Epithelial cell of prostate (primary cell): Measurements from ENCODE around the gene KRTAP5-10.
"Not testable (repeated sequence)": the region's sequence is repeated elsewhere in the genome, so short reads cannot be mapped to it uniquely, and the experiment has no call there.

Source experiments
- DNase-seq: peaks from one replicate; pipeline ENCODE4 v3.0.0-alpha.2; 2011; ENCODE audit warnings: low read depth, low spot score
- H3K27ac ChIP-seq: fragments of 450-650 bp; 2 replicates; pipeline ENCODE4 v1.5.1; 2017; ENCODE audit warnings: mild to moderate bottlenecking

KRTAP5-10 gene

DNA sequence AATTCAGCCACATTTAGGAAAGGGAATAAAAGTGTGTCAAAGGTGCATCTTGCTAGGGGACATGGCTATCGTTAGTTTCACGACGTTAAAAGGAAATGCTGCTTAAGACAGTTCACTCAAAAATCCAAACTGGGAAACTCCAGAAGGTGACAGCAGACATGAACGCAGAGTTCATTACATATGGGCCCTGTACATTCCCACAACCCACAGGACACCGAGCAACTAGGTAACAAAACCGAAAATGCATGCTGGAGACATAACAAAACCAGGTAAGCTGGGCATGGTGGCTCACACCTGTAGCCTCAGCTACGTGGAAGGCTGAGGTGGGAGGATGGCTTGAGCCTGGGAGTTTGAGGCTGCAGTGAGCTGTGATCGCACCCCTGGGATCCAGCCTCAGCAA lies 2.3 kb downstream of the KRTAP5-10 start:
- not testable (repeated sequence) for H3K27ac ChIP-seq, DNase-seq

DNA sequence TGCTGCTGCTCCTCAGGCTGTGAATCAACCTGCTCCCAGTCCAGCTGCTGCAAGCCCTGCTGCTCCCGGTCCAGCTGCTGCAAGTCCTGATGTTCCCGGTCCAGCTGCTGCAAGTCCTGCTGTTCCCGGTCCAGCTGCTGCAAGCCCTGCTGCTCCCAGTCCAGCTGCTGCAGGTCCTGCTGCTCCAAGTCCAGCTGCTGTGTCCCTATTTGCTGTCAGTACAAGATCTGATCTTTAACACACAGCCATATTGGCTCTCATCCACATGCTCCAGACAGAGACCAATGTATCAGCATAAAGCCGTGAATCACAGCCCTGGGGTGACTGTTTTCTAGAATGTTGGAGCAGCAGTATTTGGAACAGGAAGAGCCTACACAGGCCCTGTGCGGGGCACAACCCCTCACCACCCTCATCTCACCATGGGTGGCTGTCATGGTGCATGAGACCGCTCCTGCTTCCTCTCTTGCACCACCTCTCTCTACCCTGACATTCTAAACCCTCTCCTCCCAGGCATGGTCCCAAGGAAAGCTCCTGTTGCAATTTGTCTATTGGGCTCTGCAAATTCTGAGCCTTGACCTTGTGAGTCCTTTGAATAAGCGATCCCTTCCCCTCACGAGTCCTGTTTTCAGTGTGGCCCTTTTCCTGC lies 3.5 kb downstream of the KRTAP5-10 start:
- H3K27ac ChIP-seq = no peak overlapping the region
- DNase-seq = no peak

DNA sequence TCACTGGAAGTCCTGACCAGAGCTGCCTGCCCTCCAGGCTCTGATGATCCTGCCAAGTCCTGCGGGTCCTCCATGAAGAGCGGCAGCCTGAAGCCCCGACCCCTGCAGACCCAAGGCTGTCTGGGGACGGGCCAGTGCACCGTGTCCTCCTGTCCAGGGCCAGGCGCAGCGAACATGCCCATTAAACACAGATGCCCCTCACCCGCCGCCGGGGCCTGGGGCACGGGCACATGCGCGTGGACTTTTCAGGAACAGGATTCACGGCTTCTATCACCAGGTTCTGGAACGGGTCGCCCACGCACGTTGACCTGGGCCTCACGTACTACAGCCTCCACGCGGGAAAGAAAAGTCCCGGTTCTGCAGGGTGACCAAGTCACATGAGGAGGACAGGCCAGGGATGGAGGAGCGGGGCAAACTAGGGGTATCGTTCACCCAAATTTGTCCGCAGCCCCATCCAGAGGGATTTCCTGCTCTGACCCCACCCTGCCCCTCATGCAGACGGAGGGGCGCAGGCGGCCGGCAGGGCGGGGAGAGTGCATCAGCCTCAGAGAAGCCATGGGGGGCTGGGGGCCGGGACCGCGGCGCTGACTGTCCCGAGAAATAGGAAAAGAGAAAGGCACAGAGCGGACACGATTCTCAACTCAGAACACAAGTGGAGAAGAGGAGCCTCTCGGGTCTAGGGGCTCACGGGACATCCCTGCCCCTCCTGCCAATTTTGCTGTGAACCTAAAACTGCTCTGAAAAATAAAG lies 5.9 kb downstream of the KRTAP5-10 start:
- not testable (repeated sequence) for H3K27ac ChIP-seq, DNase-seq

DNA sequence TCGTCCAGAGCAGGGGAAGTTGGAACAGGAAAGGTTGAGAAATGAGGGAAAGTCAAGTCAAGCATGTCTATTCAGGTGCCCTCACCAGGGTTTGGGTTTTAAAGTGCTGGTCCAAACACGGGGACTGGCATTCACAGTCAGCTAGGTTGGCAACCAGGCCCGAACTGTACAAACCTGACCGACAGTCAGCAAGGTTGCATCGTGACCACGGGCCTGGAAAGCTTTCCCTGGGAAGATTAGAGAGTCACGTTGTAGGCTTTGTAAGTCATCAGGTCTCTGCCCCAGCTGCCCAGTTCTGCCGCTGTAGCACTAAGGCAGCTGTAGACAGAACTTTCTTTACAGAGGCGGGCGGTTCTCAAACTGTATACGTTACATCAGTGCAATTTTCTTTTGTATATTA lies 7.4 kb downstream of the KRTAP5-10 start:
- no peak for DNase-seq
- H3K27ac ChIP-seq = no peak overlapping the region

DNA sequence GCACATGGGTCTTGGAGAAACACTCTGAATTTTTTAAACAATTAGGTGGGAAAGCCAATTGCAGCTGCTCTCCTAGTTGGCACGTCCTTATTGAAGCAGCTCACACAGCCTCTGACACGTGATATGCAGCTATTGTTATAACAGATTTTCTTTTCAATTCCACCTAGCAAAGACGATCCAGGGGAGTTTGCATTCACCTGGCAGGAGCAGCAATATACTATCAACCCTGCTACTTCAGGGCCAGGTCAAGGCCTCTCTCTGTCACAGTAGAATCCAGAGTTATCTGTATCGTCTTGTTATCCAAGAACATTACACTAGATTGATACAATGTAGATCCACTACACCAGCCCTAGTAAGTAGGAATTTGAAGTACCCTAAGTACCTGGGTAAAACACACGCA lies 9.1 kb downstream of the KRTAP5-10 start:
- DNase-seq = no peak
- H3K27ac ChIP-seq = no peak overlapping the region

DNA sequence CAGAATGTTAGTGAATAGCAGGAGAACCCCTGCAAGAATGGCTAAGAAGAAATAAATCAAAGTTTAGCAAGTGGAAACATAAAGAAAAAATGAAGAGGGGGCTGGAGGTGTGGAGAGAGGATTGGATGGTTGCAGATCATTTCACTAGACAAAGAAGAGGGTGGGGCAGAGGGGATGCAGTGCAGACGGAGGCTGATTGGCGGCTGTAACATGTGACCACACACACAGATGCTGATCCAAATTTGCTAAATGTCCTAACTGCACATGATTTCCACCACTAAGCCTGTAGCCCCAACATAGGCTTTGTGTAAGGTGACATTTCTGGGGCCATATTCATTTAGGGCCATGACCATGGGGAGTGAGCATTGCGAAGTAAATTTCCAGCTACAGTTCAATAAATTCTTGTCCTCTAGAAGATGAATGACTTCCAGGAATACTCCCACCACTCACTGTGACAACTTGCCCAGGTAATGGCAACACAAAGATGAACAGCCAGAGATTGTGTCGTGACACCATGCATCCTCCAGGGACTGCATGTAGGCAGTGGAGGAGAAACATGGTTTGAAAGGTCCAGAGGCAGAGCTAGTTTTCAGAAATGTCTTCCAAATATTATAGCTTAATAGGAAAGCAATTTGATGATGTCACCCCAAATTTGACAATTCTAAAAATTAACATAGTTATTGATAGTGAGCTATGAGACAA lies 10.5 kb downstream of the KRTAP5-10 start:
- no peak for DNase-seq
- no peak overlapping the region for H3K27ac ChIP-seq

DNA sequence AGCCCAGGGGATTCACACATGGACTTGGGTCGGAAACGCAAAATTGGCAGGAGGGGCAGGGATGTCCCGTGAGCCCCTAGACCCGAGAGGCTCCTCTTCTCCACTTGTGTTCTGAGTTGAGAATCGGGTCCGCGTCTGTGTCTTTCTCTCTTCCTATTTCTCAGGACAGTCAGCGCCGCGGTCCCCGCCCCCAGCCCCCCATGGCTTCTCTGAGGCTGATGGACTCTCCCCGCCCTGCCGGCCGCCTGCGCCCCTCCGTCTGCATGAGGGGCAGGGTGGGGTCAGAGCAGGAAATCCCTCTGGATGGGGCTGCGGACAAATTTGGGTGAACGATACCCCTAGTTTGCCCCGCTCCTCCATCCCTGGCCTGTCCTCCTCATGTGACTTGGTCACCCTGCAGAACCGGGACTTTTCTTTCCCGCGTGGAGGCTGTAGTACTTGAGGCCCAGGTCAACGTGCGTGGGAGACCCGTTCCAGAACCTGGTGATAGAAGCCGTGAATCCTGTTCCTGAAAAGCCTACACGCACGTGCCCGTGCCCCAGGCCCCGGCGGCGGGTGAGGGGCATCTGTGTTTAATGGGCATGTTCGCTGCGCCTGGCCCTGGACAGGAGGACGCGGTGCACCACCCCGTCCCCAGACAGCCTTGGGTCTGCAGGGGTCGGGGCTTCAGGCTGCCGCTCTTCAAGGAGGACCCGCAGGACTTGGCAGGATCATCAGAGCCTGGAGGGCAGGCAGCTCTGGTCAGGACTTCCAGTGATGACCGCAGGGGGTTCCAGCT lies 11.5 kb downstream of the KRTAP5-10 start:
- not testable (repeated sequence) for DNase-seq, H3K27ac ChIP-seq

DNA sequence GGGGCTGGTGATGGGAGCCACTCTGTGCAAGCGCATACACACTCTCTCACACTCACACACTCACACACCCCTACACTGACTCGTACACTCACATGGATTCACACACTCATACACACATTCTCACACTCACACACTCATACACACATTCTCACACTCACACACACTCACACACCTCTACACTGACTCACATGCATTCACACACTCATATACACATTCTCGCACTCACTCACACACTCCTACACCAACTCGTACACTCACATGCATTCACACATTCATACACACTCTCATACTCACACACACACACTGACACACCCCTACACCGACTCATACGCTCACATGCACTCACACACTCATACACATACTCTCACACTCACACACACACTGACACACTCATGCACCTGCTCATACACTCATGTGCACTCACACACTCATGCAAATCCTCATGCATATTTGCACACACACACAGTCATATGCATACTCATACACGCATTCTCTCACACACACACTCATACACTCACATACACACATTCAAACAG lies 12.2 kb downstream of the KRTAP5-10 start:
- no peak for DNase-seq
- no peak overlapping the region for H3K27ac ChIP-seq

DNA sequence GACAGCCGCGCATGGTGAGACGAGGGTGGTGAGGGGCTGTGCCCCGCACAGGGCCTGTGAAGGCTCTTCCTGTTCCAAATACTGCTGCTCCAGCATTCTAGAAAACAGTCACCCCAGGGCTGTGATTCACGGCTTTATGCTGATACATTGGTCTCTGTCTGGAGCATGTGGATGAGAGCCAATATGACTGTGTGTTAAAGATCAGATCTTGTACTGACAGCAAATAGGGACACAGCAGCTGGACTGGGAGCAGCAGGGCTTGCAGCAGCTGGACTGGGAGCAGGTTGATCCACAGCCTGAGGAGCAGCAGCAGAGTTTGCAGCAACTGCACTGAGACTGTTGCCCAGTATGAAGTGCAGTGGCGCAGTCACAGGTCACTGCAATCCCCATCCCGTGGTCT lies 14.2 kb downstream of the KRTAP5-10 start:
- H3K27ac ChIP-seq, DNase-seq: not testable (repeated sequence)

DNA sequence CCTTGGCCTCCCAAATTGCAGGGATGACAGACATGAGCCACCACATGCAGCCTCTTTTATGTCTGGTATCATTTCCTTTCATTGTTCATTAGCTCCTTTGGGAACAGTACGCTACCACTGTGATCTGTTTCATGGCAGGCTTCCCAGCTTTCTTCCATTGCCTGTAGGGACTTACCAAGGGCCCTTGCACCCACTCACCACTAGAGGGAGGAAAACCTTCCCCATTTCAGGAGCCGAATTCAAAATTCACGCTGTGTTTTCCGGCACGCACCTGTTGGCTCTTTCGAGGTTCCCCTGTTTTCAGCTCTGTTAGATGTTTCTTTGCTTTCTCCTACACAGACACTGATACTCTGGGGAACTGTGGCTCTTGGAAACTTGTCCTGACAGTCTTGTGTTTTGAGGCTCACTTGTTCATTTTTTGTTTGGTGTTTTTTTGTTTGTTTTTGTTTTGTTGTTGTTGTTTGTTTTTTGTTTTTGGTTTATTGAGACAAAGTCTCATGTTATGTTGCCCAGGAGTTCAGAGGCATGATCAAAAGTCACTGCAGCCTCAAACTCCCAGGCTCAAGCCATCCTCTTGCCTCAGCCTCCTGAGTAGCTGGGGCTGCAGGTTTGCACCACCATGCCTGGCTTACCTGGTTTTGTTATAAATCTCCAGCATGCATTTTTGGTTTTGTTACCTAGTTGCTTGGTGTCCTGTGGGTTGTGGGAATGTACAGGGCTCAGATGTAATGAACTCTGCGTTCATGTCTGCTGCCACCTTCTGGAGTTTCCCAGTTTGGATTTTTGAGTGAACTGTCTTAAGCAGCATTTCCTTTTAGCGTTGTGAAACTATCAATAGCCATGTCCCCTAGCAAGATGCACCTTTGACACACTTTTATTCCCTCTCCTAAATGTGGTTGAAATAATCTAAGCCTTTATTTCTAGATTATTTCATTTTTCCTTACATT lies 15.0 kb downstream of the KRTAP5-10 start:
- no peak for DNase-seq

DNA sequence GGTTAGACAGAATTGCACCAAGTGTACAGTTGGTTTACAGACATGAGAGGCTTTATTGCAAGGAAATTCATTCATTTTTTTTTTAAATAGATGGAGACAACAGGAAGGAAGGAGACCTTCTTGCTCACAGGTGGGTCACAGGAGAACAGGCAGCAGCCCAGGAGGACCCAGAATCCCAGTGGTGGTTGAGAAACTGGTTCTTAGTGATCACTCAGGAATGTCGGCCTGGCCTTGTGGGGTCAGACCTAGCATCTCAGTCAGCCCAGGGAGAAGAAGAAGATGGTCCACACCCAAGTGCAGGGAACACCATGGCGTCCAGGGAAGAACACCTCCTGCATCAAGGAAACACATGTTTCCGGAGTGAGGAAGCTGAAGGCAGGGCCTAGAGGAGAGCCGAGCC lies 16.5 kb downstream of the KRTAP5-10 start:
- no peak for DNase-seq
- H3K27ac ChIP-seq = no peak overlapping the region

More for the DNA sequence above, 15.0 kb downstream of the KRTAP5-10 start:
- H3K27ac ChIP-seq = no peak overlapping the region

DNA sequence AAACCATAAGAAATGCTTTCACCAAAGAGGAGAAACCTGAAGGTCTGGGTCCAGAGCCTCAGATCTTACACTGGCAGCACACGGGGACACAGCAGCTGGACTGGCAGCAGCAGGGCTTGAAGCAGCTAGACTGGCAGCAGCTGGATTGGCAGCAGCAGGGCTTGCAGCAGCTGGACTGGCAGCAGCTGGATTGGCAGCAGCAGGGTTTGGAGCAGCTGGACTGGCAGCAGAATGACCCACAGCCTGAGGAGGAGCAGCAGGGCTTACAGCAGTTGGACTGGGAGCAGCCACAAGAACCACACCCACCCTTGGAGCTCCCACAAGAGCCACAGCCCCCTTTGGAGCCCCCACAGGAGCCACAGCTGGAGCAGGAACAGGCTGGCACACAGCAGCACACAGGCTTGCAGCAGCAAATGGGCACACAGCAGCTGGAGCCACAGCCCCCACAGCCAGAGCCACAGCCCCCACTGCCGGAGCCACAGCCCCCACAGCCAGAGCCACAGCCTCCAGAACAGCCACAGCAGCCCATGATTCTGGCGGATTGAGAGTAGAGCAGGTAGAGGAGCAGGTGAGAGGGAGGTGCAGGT lies 17.0 kb downstream of the KRTAP5-10 start, which contains the start of gene KRTAP5-11:
KRTAP5-11 (minus strand) TSS at position 567 of the 587 bp plus-strand sequence; CDS start at position 529, 38 bp downstream.
- DNase-seq = no peak
- no peak within 1 kb of the TSS for H3K27ac ChIP-seq

DNA sequence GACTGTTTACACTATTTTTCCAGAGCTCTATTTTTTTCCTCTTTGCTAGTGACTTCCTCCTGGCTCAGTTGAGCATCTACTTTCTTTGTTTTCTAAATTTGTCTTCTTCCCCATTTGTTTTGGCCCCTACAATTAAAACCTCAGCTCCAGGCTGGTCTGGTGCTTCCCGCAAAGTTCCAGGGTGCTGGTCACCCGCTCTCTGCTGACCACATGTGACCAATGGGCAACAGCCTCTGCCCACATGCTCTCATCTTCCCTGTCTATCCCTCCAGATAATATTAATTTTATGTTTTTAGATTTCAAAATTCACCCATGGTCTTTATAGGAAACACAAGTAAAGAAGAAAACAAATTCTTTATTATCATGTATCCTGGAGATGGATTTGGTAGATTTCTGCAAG lies 17.6 kb downstream of the KRTAP5-10 start:
- DNase-seq, H3K27ac ChIP-seq: not testable (repeated sequence)

DNA sequence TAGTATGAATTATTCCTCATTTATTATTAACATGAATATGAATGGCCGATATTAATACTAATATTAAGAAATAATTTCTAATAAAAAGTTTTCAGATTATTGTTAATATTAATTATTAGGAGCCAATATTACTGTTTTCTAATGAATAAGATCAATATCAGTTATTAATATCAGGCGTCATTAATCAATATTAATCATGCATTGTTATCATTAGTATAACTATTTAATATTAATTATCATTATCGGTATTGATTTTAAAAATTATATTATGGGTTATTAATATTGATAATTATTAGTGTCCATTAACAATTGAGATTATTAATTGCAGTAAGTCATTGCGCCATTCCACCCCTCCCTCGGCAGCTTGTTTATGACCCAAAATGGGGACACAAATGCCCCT lies 20.3 kb downstream of the KRTAP5-10 start:
- not testable (repeated sequence) for DNase-seq, H3K27ac ChIP-seq

DNA sequence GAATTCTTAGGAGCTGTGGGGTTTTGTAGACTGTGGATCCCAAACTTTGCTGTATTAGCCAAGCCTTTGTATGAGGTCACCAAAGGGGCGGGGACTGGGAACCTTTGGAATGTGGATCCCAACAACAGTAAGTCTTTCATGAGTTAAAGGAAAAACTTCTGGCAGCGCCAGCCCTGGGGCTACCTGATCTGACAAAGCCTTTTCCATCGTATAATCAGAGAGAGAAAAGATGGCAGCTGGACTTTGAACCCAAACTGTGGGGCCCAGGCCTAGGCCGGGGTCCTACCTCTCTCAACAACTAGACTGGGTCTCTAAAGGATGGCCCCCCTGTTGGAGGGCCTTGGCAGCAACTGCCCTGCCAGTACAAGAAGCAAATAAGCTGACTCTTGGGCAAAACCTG lies 23.0 kb downstream of the KRTAP5-10 start:
- not testable (repeated sequence) for DNase-seq, H3K27ac ChIP-seq

DNA sequence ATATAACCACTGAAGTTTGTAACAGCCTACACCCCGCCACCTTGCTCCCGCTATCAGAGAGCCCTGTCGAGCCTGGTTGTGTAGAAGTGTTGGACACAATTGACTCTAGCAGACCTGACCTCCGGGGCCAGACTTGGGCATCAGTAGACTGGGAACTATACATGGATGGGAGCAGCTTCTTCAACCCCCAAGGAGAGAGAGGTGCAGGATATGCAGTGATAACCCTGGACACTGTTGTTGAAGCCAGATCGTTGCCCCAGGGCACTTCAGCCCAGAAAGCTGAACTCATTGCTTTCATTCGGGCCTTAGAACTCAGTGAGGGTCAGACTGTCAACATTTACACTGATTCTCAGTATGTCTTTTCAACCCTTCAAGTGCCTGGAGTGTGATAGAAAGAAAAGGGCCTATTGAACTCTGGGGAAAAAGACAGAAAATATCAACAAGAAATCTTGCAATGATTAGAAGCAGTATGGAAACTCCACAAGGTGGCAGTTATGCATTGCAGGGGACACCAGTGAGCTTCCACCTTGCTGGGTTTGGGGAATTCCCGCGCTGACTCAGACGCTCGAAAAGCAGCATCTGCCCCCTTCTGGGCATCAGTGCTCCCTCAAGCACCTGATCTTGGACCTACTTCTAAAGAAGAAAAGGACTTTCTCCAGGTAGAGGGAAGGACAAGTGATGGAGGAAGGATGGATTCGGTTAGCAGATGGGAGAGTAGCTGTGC lies 23.6 kb downstream of the KRTAP5-10 start:
- H3K27ac ChIP-seq, DNase-seq: not testable (repeated sequence)

DNA sequence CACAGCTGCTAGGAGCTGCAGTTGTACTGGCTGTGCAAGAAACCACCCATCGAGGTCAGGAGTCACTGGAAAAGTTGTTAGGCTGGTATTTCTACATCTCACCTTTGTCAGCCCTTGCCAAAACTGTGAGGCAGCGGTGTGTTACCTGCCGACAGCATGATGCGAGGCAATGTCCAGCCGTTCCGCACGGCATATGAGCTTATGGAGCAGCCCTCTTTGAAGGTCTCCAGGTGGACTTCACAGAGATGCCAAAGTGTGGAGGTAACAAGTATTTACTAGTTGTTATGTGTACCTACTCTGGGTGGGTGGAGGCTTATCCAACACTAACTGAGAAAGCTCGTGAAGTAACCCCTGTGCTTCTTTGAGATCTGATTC lies 24.2 kb downstream of the KRTAP5-10 start:
- H3K27ac ChIP-seq, DNase-seq: not testable (repeated sequence)

DNA sequence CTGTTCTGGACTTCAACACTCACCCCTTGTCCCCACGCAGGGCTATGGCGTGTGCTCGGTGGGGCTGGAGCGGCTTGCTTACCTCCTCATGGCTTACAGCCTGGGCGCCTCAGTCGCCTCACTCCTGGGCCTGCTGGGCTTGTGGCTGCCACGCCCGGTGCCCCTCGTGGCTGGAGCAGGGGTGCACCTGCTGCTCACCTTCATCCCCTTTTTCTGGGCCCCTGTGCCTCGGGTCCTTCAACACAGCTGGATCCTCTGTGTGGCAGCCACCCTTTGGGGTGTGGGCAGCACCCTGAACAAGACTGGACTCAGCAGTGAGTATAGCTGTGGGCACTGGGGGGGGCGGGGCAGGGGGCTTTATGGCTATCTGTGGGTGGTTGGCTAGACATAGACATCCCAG lies 37.9 kb downstream of the KRTAP5-10 start:
- not testable (repeated sequence) for H3K27ac ChIP-seq, DNase-seq
